SK-N-MC (cell line): ENCODE data around the gene SRP14.
"Not testable (repeated sequence)": the region's sequence is repeated elsewhere in the genome, so short reads cannot be mapped to it uniquely, and the experiment has no call there.

ENCODE experiments used
- DNase-seq: peaks from one replicate; pipeline ENCODE4 v3.0.0-alpha.2; 2011; ENCODE audit warnings: low read depth, low spot score
- H3K27ac ChIP-seq: fragments of 200-600 bp; sonication (generic); 2 replicates; pipeline ENCODE4 v1.5.1; 2016; ENCODE audit warnings: mixed run types
- H3K36me3 ChIP-seq: fragments of 200-600 bp; sonication (generic); 2 replicates; pipeline ENCODE4 v1.6.1; 2017; ENCODE audit warnings: antibody characterized with exemption, low read length, mixed read lengths; ENCODE audit not compliant: insufficient read depth
- H3K4me3 ChIP-seq: fragments of 200-600 bp; sonication (generic); 2 replicates; pipeline ENCODE4 v1.5.1; 2016
- H3K9ac ChIP-seq: fragments of 200-600 bp; sonication (generic); 2 replicates; pipeline ENCODE4 v1.8.0; 2017; ENCODE audit warnings: mixed run types, mixed read lengths; ENCODE audit not compliant: insufficient read length
- H3K9me3 ChIP-seq: fragments of 200-600 bp; sonication (generic); 2 replicates; pipeline ENCODE4 v1.6.1; 2017; ENCODE audit warnings: low read depth, mild to moderate bottlenecking, antibody characterized with exemption, low read length, moderate library complexity, mixed read lengths
- EZH2 ChIP-seq: fragments of 200-600 bp; sonication (generic); IDR thresholded peaks from one replicate; pipeline ENCODE4 v1.6.1; 2017; ENCODE audit warnings: antibody characterized with exemption
- FOXP2 ChIP-seq: optimal IDR thresholded peaks from 2 replicates; pipeline ENCODE3; 2011; ENCODE audit warnings: mild to moderate bottlenecking, moderate library complexity; ENCODE audit not compliant: insufficient read depth; ENCODE audit errors: extremely low read length, control extremely low read depth
- POLR2AphosphoS5 ChIP-seq: IDR thresholded peaks from 2 replicates; pipeline ENCODE4 v1.6.1; 2012; ENCODE audit warnings: mild to moderate bottlenecking, low read depth, low read length, borderline replicate concordance

SRP14 gene

DNA sequence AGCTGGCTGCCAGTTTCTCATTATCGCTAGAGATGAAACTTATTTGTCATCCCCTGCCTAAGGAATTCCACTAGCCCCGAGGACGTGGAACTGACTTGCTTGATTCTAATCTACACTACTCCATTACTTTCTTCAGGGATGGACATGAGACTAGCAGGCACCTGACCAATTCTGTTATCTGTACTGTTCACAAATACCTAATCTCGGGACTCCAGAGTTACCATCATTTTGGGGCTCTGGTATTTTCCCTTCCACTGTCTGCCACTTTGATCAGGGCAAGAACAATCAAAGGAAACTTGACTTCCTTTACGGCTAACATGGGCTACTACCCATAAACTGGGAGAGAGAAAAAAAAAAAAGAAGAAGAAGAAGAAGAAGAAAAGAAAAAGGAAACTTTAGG is 41.9 kb upstream of the SRP14 start:
- Histone ChIP-seq H3K27ac (peak overlapping the region; percentile 95), H3K9ac (peak overlapping the region; percentile 79), H3K9me3 (no peaks in the 10 kb centered on the region), H3K36me3 (no peaks in the 10 kb centered on the region), H3K4me3 (peak overlapping the region; percentile 65)
- DNase-seq, result no peak
- TF ChIP-seq EZH2, result no peak
- TF ChIP-seq POLR2AphosphoS5, result no peak
- no peak for TF ChIP-seq FOXP2

- TF ChIP-seq POLR2AphosphoS5 (no peak), FOXP2 (no peak), EZH2 (no peak)
- DNase-seq, result no peak
- H3K36me3 ChIP-seq, result no peaks in the 10 kb centered on the region
- no peaks in the 10 kb centered on the region for H3K9me3 ChIP-seq
- H3K4me3 ChIP-seq, result no peak overlapping the region
- H3K9ac ChIP-seq, result no peak overlapping the region
- H3K27ac ChIP-seq, result peak overlapping the region; percentile 95
These were observed 41.1 kb upstream of the SRP14 start for GRCh38 chr15:40080104-40080503.

DNA sequence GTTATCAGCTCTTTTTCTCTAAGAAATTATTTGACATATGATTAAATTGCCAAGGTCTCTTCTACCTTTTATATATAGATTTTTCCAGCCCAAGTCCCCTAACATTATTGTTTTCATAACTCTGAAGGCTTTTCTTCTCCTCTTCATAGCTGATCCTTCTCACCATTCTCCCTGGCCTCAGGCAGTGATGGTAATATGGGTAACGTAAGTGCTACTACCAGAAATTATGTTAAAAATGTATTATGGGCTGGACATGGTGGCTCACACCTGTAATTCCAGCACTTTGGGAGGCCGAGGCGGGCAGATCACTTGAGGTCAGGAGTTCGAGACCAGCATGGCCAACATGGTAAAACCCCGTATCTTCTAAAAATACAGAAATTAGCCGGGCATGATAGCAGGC is 40.5 kb upstream of the SRP14 start:
- no peaks in the 10 kb centered on the region for H3K9me3 ChIP-seq
- no peak for DNase-seq
- no peak for TF ChIP-seq EZH2
- TF ChIP-seq POLR2AphosphoS5, result no peak
- TF ChIP-seq FOXP2, result no peak
- H3K9ac ChIP-seq, result no peak overlapping the region
- H3K27ac ChIP-seq, result peak overlapping the region; percentile 97
- no peak overlapping the region for H3K4me3 ChIP-seq
- H3K36me3 ChIP-seq, result no peaks in the 10 kb centered on the region

GRCh38 chr15:40075298-40076044 is 36.5 kb upstream of the SRP14 start:
- Histone ChIP-seq H3K27ac (peak overlapping the region; percentile 97), H3K9ac (peak overlapping the region; percentile 49), H3K4me3 (no peak overlapping the region), H3K36me3 (no peaks in the 10 kb centered on the region), H3K9me3 (no peaks in the 10 kb centered on the region)
- no peak for DNase-seq
- no peak for TF ChIP-seq FOXP2
- TF ChIP-seq EZH2, result no peak
- TF ChIP-seq POLR2AphosphoS5, result no peak

- not testable (repeated sequence) for H3K36me3 ChIP-seq, H3K9me3 ChIP-seq, DNase-seq, H3K4me3 ChIP-seq, H3K9ac ChIP-seq, H3K27ac ChIP-seq
These were observed 35.7 kb upstream of the SRP14 start for GRCh38 chr15:40074656-40075055.

GRCh38 chr15:40073716-40074490 is 34.9 kb upstream of the SRP14 start:
- H3K9ac ChIP-seq, H3K27ac ChIP-seq, H3K4me3 ChIP-seq, DNase-seq, H3K36me3 ChIP-seq, H3K9me3 ChIP-seq: not testable (repeated sequence)

- Histone ChIP-seq H3K9ac (no peak overlapping the region), H3K4me3 (no peak overlapping the region), H3K36me3 (no peaks in the 10 kb centered on the region), H3K27ac (peak overlapping the region; percentile 42; the same call in 1 of the 2 replicates), H3K9me3 (no peaks in the 10 kb centered on the region)
- no peak for TF ChIP-seq EZH2
- TF ChIP-seq FOXP2, result no peak
- no peak for TF ChIP-seq POLR2AphosphoS5
- no peak for DNase-seq
These were observed 33.4 kb upstream of the SRP14 start for GRCh38 chr15:40072216-40072990.

DNA sequence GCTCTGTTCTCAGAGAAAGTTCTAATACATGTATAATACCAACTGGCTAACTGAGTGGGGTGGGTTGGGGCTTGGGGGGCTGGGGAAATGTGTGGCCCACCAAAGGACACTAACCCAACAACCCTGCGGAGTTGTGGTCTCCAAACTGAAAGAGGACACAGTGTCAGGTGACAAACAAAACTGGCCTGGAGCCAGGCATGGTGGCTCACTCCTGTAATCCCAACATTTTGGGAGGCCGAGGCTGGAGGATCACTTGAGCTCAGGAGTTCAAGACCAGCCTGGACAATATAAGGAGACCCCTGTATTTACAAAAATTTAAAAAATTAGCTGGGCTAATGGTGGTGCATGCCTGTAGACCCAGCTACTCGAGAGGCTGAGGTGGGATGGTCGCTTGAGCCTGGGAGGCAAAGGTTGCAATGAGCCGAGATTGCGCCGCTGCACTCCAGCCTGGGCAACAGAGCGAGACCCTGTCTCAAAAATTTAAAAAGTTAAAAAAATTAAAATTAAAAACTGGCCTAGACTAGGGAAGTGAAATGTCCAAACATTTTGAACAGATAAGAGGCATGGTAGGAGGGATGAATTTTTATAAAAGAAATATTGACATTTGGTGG is 31.7 kb upstream of the SRP14 start:
- H3K9ac ChIP-seq, result no peak overlapping the region
- DNase-seq, result no peak
- no peaks in the 10 kb centered on the region for H3K36me3 ChIP-seq
- TF ChIP-seq POLR2AphosphoS5, result no peak
- TF ChIP-seq EZH2, result no peak
- TF ChIP-seq FOXP2, result no peak
- H3K4me3 ChIP-seq, result no peak overlapping the region
- peak overlapping the region; percentile 7 for H3K27ac ChIP-seq
- H3K9me3 ChIP-seq, result no peaks in the 10 kb centered on the region

- Histone ChIP-seq H3K36me3 (no peaks in the 10 kb centered on the region), H3K4me3 (no peak overlapping the region), H3K9ac (no peak overlapping the region), H3K27ac (peak overlapping the region; percentile 57), H3K9me3 (no peaks in the 10 kb centered on the region)
- TF ChIP-seq EZH2, result no peak
- no peak for TF ChIP-seq POLR2AphosphoS5
- no peak for TF ChIP-seq FOXP2
- DNase-seq, result no peak
These were observed 31.2 kb upstream of the SRP14 start for GRCh38 chr15:40070166-40070557.
